VCaP (cell line): ENCODE data around the gene LDHD.

Source experiments
- H3K27ac ChIP-seq: fragments of 450-650 bp; 2 replicates; pipeline ENCODE4 v1.5.1; 2017
- TF ChIP-seq, protein P1 (sequence below): fragments of 450-650 bp; conservative IDR thresholded peaks from 2 replicates; pipeline ENCODE4 v1.5.1; 2017; ENCODE audit warnings: mild to moderate bottlenecking, moderate library complexity

LDHD gene

DNA sequence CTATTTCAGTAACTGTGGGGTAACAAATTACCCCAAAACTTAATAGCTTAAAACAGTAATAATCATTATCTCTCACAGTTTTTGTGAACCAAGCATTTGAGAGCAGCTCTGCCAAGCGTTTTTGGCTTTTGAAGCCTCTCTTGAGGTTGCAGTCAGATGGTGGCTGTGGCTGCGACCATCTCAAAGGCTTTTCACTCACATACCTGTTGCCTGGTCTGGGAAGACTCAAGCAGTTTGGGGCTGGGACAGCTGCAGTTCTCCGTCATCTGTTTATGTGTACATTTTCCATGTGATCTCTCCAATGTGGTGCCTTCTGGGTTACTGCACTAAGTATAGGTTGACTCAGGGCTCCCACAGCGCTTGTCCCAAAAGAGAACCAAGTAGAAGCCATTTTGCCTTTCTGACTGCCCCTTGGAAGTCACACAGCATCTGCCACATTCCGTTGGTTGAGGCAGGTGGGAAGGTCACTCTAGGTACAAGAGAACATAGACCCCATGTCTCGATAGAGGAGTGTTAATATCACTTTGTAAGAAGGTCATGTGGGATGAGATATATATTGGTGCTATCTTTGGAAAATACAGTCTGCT is 49.6 kb downstream of the LDHD start:
- H3K27ac ChIP-seq: no peak overlapping the region
- TF ChIP-seq, protein P1, sequence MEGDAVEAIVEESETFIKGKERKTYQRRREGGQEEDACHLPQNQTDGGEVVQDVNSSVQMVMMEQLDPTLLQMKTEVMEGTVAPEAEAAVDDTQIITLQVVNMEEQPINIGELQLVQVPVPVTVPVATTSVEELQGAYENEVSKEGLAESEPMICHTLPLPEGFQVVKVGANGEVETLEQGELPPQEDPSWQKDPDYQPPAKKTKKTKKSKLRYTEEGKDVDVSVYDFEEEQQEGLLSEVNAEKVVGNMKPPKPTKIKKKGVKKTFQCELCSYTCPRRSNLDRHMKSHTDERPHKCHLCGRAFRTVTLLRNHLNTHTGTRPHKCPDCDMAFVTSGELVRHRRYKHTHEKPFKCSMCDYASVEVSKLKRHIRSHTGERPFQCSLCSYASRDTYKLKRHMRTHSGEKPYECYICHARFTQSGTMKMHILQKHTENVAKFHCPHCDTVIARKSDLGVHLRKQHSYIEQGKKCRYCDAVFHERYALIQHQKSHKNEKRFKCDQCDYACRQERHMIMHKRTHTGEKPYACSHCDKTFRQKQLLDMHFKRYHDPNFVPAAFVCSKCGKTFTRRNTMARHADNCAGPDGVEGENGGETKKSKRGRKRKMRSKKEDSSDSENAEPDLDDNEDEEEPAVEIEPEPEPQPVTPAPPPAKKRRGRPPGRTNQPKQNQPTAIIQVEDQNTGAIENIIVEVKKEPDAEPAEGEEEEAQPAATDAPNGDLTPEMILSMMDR: no peak

DNA sequence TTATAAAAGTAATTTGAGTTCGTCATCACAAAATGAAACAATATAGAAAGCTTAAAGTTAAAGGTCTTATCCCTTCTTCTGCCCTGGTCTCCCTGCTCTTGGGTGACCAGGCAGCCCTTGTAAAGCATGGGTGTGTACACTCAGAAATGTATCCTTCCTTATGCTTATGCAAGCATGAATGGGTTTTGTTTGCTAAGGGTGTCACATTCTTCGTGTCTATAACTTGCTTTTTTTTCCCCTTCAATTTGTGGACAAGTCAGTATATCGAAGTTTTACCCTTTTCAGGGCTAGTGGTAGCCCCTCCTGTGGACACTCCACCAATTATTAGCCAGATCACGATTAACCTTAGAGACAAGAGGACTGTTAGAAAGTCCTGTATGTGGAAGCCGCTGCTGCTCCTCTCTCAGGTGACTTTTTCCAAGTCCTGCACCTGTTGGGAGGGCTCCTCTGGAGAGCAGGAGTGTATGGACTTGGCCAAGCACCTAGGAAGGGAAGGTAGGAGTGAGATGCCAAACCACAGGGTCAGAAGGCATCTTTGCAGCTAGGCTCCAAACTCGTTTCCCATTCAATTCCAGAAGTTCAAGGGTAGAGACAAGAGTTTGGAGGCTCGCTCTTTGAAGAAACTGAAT is 50.9 kb downstream of the LDHD start:
- H3K27ac ChIP-seq: no peak overlapping the region
- TF ChIP-seq, protein P1: no peak

DNA sequence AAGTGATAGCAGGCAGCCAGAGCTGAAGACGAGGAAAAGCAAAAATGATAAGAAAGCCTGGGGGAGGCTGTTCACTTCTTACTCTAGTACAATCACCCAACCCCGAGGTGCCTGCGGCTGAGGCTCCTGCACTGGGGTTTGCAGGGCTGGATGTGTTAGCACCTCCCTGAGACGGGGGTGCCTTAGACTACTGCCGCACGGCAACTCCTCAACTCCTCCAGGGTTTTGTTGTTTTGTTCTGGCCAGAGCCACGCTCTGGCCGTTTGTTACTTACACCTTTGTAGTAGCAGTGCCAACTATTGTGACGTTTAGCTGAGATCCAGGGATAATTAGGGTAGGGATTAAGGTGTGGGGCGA is 51.5 kb downstream of the LDHD start:
- no peak overlapping the region for H3K27ac ChIP-seq
- TF ChIP-seq, protein P1: no peak

DNA sequence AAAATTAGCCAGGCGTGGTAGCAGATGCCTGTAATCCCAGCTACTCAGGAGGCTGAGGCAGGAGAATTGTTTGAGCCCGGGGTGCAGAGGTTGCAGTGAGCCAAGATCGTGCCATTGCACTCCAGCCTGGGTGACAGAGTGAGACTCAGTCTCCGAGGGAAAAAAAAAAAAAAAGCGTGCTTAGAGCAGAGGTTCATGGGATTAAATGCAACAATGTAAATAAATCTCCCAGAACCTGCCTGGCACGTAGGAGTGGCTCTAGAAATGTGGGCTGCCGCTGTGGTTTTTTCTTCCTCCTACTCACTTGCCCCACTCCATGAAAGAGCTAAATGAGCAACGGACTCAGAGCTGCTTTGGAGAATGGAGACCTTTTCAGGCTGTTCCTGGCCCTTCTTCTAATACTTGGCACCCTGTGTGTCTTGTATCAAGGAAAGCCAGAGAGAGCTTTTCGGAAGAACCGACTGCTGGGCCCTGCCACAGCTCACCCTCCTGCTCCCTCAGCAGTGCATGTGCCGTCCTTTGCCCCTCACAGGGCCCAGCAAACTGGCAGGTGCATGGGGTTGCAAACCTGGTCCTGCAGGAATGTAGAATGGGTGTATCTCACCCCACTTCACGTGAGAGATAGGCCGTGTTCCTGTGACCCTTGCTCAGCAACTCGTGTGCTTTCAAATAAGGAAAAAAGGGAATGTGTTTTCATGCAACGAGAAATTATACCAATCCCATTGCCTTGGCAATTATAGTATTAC is 52.0 kb downstream of the LDHD start:
- H3K27ac ChIP-seq: no peak overlapping the region
- TF ChIP-seq, protein P1: no peak

DNA sequence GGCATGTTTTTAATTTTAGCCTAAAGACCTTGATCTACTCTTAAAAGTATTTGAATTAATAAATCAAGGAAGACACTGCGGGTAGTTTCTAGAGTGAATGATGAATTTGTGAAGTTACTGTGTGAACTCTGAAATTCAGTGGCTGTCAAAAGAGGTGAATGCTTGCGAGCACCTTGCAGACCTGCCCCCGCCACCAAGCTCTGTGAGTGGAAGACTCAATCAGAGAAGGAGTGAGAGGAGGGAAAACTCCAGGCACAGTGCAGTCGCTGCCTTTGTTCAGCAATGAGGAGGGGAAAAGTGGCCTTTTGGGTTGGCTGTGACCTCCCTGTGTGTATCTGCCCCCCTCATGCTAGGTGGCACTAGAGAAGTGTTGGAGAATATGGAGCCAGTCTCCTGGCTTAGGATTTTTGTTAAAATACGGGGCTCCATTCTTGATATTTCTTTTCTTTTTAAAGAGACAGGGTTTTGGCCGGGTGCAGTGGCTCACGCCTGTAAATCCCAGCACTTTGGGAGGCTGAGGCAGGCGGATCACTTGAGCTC is 53.0 kb downstream of the LDHD start:
- TF ChIP-seq, protein P1: no peak
- no peak overlapping the region for H3K27ac ChIP-seq

DNA sequence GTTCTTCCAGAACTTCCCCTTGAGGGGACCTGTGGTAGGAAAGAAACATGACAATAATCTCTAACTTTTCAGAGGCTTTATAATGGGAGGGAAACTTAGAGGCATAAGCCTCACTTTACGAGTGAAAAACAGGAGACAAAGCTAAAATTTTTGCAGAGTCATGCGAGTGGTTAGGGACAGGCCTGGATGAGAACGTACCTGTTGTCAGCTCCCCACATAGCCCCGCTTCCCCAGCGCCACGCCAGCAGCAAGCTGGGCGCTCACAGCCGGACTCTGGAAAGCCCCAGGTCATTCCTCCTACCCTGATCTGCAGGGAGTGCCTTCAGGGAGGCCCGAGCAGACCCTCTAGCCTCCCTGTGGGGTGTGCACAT is 53.6 kb downstream of the LDHD start:
- no peak overlapping the region for H3K27ac ChIP-seq

More for the DNA sequence above, 53.6 kb downstream of the LDHD start:
- TF ChIP-seq, protein P1: no peak
